Measurements from ENCODE around the gene NAPSA. TPM values are rescaled to one million over a fixed set of nuclear protein-coding genes. Genes with fewer than 3 reads are reported as not detected.

NAPSA gene
- total RNA-seq, 2 donors from 2014 or later, result 0.55 to 1.1 TPM

GRCh38 chr19:50325310-50326100 is 39.9 kb downstream of the NAPSA start:
- DNase-seq (peak; percentile 44 to 73), ATAC-seq (peak; percentile 44)

GRCh38 chr19:50324331-50324730 is 41.1 kb downstream of the NAPSA start:
- DNase-seq (no peak), ATAC-seq (no peak)
- intact Hi-C loops (cut with DNase I, micrococcal nuclease), result no loop called here

More at GRCh38 chr19:50325310-50326100, 39.9 kb downstream of the NAPSA start:
- intact Hi-C loops (cut with DNase I, micrococcal nuclease), result no loop called here

DNA sequence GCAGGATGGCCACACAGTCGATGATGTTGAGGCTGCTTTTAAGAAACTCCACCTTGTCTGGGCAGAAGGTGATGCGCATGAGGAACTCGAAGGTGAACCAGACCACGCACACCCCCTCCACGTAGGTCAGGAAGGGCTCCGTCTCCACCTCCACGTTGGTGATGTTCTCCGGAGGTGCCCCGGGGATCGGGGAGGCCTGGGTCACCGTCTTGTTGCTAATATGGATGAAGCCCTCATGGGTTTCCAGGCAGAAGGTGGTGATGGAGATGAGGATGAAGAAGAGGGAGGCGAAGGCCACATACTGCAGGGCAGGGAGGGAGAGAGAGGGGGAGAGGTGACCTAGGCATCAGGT is 41.7 kb downstream of the NAPSA start:
- intact Hi-C loops (cut with DNase I, micrococcal nuclease), result no loop called here
- DNase-seq (no peak), ATAC-seq (no peak)

DNA sequence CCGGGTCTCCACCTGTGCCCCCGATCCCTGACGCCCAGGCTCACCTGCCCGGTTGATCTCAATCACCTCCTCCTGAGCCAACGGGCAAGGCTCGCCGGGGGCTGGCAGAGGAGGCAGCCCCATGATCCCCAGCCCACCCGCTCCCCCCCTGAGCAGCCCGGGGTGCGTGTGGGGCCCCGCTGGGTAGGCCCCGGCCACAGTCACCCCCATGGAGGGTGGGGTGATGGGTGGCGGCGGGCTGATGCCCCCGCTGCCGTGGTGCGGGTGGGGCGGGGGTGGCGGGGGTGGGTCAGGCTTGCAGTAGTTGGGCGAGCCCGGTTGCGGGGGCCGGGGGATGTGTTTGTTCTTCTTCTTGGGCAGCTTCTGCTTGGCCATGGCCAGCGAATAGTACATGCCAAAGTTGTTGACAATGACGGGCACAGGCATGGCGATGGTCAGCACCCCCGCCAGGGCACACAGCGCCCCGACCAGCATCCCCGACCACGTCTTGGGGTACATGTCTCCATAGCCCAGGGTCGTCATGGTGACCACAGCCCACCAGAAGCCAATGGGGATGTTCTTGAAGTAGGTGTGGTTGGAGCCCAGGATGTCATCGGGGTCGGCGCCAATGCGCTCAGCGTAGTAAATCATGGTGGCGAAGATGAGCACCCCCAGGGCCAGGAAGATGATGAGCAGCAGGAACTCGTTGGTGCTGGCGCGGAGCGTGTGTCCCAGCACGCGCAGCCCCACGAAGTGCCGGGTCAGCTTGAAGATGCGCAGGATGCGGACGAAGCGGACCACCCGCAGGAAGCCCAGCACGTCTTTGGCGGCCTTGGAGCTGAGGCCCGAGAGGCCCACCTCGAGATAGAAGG is 42.3 kb downstream of the NAPSA start:
- DNase-seq, result no peak
- ATAC-seq, result no peak
- intact Hi-C loops (cut with DNase I, micrococcal nuclease), result no loop called here

DNA sequence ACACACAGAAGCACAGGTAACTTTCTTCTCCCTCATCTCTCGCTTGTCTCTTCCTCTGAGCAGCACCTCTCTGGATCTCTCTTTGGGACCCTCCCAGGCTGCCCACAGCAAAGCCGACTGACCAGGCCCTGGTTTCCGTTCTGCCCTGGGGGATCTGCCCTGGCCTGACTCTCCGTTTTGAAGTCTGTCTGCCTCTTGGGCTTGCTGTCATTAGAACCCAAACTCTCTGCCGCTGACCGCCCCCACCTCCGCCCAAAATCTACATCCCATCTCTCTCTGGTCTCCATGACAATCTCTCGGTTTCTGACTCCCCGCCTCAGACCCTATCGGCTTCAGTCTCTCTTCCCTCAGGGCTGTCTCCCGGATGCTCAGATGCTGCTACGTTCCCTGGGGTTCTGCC is 43.2 kb downstream of the NAPSA start:
- intact Hi-C loops (cut with DNase I, micrococcal nuclease), result no loop called here
- ATAC-seq, result no peak
- DNase-seq, result no peak

DNA sequence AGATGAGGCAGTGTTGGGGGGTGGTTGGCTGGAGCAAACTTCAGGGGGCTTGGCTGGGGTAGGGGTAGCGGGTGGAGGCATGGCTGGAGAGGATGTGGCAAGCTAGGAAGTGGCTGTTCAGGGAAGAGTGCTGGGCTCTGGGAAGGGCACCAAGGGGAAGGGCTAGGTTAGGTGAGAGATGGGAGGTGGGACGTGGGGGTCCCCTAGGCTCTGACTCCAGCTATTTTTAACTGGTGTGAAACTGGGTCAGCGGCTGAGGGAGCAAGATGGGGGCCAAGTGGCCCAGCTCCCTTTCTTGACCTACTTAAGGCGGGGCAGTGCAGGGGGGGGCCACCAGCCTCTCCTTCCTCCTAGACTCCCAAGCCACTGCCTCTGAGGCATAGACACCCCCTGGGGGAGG is 43.6 kb downstream of the NAPSA start:
- DNase-seq (no peak), ATAC-seq (no peak)
- intact Hi-C loops (cut with DNase I, micrococcal nuclease), result no loop called here

DNA sequence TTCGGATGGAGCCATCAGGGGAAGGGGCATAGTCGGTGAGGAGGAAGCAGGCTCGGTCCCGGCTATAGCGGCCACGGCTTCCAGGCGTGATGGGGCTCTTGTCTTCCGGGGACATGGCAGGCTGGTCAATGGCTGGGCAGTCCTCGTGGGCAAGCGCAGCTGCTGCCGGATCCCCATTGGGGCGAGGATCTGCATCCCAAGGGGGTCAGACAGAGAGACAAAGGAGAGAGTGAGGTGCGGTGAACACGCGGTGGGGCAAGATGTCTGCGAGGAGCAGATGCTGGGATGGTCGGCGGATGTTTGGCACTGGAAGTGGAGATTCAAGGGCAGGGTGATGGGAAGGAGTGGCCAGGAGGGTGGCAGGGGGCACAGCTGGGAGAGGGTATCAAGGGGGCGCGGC is 44.8 kb downstream of the NAPSA start:
- intact Hi-C loops (cut with DNase I, micrococcal nuclease), result no loop called here
- DNase-seq, result no peak
- ATAC-seq, result no peak

GRCh38 chr19:50320051-50320450 is 45.4 kb downstream of the NAPSA start:
- no peak for ATAC-seq
- DNase-seq, result no peak
- intact Hi-C loops (cut with DNase I, micrococcal nuclease), result no loop called here

DNA sequence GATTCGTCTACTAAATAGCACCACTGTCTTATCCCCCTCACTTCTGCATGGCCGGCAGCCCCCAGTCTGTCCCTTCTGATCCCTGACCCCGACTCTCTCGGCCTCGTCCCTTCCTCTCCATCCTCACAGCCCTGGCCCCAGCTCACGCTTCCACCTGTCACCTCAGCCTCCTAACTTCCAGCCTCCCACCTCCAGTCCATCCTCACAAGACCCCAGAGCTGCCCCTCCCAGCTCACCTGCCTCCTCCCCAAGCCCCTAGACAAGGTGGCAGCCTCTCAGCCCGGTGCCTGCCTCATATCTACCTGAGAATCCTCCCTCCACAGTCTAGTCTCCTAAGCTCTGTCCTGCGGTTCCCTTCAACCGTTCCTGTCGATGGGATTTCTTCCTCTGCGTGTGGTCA is 46.3 kb downstream of the NAPSA start:
- intact Hi-C loops (cut with DNase I, micrococcal nuclease), result no loop called here
- DNase-seq (no peak), ATAC-seq (no peak)

GRCh38 chr19:50318438-50318837 is 47.0 kb downstream of the NAPSA start:
- ATAC-seq, result no peak
- DNase-seq, result no peak
- intact Hi-C loops (cut with DNase I, micrococcal nuclease), result no loop called here

GRCh38 chr19:50317115-50317514 is 48.3 kb downstream of the NAPSA start:
- ATAC-seq, result no peak
- intact Hi-C loops (cut with DNase I, micrococcal nuclease), result no loop called here
- no peak for DNase-seq

- no peak for ATAC-seq
- intact Hi-C loops (cut with DNase I, micrococcal nuclease), result no loop called here
- DNase-seq, result no peak
Observed at GRCh38 chr19:50315773-50316448, 49.5 kb downstream of the NAPSA start.

DNA sequence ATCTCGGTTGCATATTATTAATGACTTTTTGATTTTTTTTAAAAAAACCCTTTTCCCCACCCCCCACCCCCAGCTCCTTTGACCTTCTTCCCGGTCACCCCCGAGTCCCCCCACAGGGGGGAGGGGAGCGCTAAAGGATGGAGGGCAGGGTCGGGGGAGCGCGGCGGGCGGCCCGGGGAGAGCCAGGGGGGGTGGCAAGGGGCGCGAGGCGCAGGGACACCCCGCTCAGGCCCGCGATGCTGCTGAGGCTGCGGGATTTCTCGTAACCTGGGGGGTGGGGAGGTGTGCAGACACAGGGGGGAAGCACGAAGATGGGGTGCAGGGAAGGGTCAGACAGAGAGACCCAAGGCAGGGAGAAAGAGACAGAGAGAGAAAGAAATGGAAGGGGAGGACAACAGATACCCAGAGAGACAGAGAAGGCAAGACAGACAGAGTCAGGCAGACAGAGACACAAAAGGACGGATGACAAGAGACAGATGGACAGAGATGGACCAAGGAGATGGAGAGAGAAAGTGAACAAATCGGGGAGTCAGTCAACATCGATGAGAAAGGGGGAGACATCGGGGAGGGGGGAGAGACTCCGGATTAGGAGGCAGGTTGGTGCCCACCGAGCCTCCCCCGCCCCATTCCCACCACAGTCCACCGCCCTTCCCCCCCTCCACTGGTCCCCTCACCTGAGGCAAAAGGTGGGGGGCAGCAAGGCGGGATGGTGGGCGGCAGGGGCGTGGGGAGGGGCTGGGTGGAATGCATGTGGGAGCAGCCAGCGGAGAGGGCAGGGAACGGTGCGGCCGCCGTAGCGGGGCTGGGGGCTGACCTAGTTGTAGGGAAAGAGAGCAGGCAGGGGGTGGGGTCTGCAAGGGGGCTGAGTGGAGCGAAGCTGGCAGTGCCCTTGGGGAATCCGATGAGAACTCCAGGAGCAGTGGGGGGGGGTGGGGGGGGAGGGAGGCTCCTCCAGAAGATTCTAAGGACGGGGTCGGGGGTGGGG is 50.4 kb downstream of the NAPSA start:
- intact Hi-C loops (cut with DNase I, micrococcal nuclease), result no loop called here
- DNase-seq (no peak), ATAC-seq (no peak)

DNA sequence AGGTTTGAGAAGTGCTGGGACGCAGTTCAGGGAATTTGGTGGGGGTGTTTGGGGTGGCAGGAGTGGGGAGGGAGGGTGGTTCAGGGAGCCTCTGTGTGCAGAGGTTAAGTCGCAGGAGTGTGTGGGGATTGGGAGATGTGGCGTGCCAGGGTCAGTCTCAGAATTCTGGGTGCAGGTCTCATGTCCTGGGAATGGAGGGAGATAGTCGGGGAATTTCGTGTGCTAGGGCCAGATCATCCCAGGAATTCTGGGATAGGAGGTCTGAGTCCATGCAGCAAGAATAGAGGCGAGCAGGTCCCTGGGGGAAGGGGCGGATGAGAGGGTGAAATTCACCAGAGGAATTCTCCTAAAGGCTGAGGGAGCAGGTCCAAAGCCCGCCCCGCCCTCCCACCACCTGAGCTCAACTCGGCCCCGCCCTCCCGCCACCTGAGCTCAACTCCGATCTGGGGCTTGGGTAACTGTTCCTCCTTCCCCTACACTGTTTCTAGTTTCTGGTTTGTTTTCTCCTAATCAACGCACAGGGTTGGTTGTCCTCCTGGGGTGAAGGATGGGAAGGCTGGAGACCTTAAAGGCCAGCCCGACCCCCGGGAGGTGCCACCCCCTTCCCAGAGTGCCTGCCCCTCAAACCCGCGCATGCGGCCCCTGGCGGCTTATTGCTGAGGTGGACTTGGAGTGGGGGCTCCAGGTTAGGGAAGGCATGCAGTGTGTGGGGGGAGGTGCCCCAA is 51.5 kb downstream of the NAPSA start:
- intact Hi-C loops (cut with DNase I, micrococcal nuclease), result no loop called here
- peak; percentile 39 for ATAC-seq

DNA sequence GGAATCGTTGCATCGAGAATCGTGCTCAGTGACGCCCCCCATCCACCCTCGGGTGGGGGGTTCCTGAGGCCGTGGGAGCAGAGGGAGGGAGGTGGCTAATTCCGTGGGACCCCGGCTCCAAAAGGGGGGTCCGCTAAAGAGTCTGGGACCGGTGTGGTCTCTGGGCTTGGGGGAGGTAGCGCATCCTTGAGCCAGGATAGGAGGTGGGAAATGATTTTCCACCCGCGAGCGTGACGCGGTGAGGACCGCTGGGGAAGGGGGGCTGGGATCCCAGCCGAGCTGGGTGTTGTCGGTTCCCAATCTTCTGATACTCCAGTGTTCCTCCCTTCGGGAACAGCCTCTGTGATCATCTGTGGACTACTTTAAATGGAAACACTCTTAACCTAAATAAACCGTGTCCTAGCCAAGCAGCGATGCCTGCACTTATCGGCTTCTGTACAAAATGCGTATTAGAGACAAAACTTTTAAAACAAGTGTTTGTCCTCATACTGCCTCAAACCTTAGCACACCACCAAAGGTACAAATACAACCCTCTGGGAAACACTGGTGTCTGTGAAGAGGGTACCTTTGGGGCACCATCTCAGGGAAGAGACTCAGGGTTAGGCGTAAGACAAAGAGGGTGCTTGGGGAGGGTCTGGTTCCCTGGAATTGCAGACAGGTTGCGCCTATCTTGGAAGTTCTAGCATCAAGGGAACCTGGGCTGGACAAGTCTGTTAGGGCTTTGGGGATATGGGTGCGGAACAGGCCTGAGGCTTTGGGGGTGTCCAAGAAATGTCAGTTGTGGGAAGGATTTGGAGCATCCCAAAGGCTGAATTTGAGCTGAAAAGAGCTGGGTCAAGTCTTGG is 52.2 kb downstream of the NAPSA start:
- intact Hi-C loops (cut with DNase I, micrococcal nuclease), result no loop called here
- DNase-seq, result no peak
- no peak for ATAC-seq

More for the DNA sequence above, 51.5 kb downstream of the NAPSA start:
- no peak for DNase-seq

- intact Hi-C loops (cut with DNase I, micrococcal nuclease), result no loop called here
- DNase-seq (no peak), ATAC-seq (peak; percentile 25)
Observed at GRCh38 chr19:50311723-50312635, 53.5 kb downstream of the NAPSA start.
